Naive thymus-derived CD4-positive, alpha-beta T cell (primary cell): ENCODE measurements around the gene RNF169. TPM values are rescaled to one million over a fixed set of nuclear protein-coding genes. Genes with fewer than 3 reads are reported as not detected.

Experiments used
- ATAC-seq: fragments of 150-1000 bp; cut with Tn5 transposase; 2 replicates; pipeline ENCODE4 v1.10.0; 2021; ENCODE audit warnings: mild to moderate bottlenecking, moderate library complexity
- CTCF ChIA-PET: fragments of 350-600 bp; sonication (Branson Sonifier 250); formaldehyde crosslinking; loops from one replicate; lab custom pipeline; 2021; ENCODE audit warnings: antibody characterized with exemption; lab: Charles Lee
- POLR2A ChIA-PET: fragments of 350-600 bp; sonication (Branson Sonifier 250); formaldehyde crosslinking; loops from one replicate; lab custom pipeline; 2021; ENCODE audit warnings: antibody characterized with exemption, inconsistent platforms; lab: Charles Lee
- DNase-seq, 9 donors: peaks; one replicate each; pipeline versions ENCODE4 v3.0.0 to v3.0.0-alpha.2; 2020 to 2022; ENCODE audit warnings: mixed read lengths in 1 of 9
- H3K27ac ChIP-seq: one replicate; pipeline ENCODE4 v1.7.0; 2013; ENCODE audit warnings: mild to moderate bottlenecking, low read depth, low read length, moderate library complexity
- H3K27me3 ChIP-seq, 2 donors: one replicate each; pipeline ENCODE4 v1.7.0; 2013; ENCODE audit warnings: low read length in 2 of 2, mild to moderate bottlenecking in 2 of 2, moderate library complexity in 2 of 2; ENCODE audit not compliant: control insufficient read depth in 2 of 2, insufficient read depth in 2 of 2
- H3K36me3 ChIP-seq, 3 experiments: 1 replicate in 2 of 3; 2 replicates in 1 of 3; pipeline ENCODE4 v1.7.0; 2013; ENCODE audit warnings: low read length in 3 of 3, mild to moderate bottlenecking in 3 of 3, moderate library complexity in 1 of 3; ENCODE audit not compliant: insufficient read depth in 3 of 3, control insufficient read depth in 2 of 3
- H3K4me1 ChIP-seq, 2 donors: one replicate each; pipeline ENCODE4 v1.7.0; 2013; ENCODE audit warnings: low read length in 2 of 2, mild to moderate bottlenecking in 2 of 2, moderate library complexity in 1 of 2; ENCODE audit not compliant: control insufficient read depth in 2 of 2, insufficient read depth in 2 of 2
- H3K4me3 ChIP-seq: 2 replicates; pipeline ENCODE4 v1.7.0; 2013; ENCODE audit warnings: mild to moderate bottlenecking, low read length
- H3K9me3 ChIP-seq, 3 experiments: 1 replicate in 2 of 3; 2 replicates in 1 of 3; pipeline ENCODE4 v1.7.0; 2013; ENCODE audit warnings: low read length in 3 of 3; ENCODE audit not compliant: control insufficient read depth in 2 of 3
- H3K27ac Mint-ChIP-seq, 9 donors: one replicate each; pipeline ENCODE4 v1.8.0; 2020 to 2022; ENCODE audit warnings: mixed read lengths in 9 of 9, mild to moderate bottlenecking in 8 of 9, moderate library complexity in 5 of 9, inconsistent platforms in 2 of 9
- H3K27me3 Mint-ChIP-seq, 5 donors: one replicate each; pipeline ENCODE4 v1.8.0; 2021 to 2022; ENCODE audit warnings: mixed read lengths in 5 of 5, mild to moderate bottlenecking in 1 of 5
- H3K36me3 Mint-ChIP-seq, 5 donors: one replicate each; pipeline ENCODE4 v1.8.0; 2020 to 2022; ENCODE audit warnings: mixed read lengths in 5 of 5, mild to moderate bottlenecking in 3 of 5, inconsistent platforms in 1 of 5
- H3K4me1 Mint-ChIP-seq, 7 donors: one replicate each; pipeline ENCODE4 v1.8.0; 2020 to 2022; ENCODE audit warnings: mixed read lengths in 7 of 7, mild to moderate bottlenecking in 3 of 7, inconsistent platforms in 1 of 7
- H3K4me3 Mint-ChIP-seq, 10 donors: one replicate each; pipeline ENCODE4 v1.8.0; 2020 to 2022; ENCODE audit warnings: mild to moderate bottlenecking in 10 of 10, mixed read lengths in 10 of 10, moderate library complexity in 6 of 10, inconsistent platforms in 2 of 10
- H3K9me3 Mint-ChIP-seq, 11 donors: one replicate each; pipeline ENCODE4 v1.8.0; 2020 to 2022; ENCODE audit warnings: mixed read lengths in 11 of 11, mild to moderate bottlenecking in 4 of 11, inconsistent platforms in 1 of 11, moderate library complexity in 1 of 11
- intact Hi-C, 2 donors: fragments of 100-400 bp; cut with micrococcal nuclease; formaldehyde crosslinking; loops; one replicate each; pipeline ENCODE4 v1.15.1; 2023
- polyA plus RNA-seq, 2 donors: library from polyadenylated mRNA; unstranded; fragments of 300-500 nt; fragmentation: Illumina TruSeq; gene quantifications; one replicate each; pipeline ENCODE4 v1.2.3, GENCODE V29; 2021
- total RNA-seq, 6 experiments: library from RNA in 5 of 6; stranded (reverse) in 5 of 6; gene quantifications; 1 replicate in 5 of 6; 2 replicates in 1 of 6; pipeline ENCODE4 v1.2.3 and lab custom pipeline; 2021 to 2026

Gene RNF169
- 10 to 100 TPM; 17.9 to 25.5 (median 22.2) TPM for total RNA-seq
- polyA plus RNA-seq = 1 to 10 TPM; 1.1 to 1.6 TPM
- total RNA-seq (lab: John Stamatoyannopoulos, UW) = 115 reads per million, percentile 87 among the genes with 10 or more reads in this experiment

- ChIA-PET CTCF (no interaction called here), POLR2A (interaction anchor here (0.9 kb wide), 1 partner anchor 71 kb away, joined by 3 read pairs; no protein-coding TSS in a partner anchor)
- Mint-ChIP-seq H3K27ac (peak within 1 kb of the TSS; percentile 84 to 97 (median 91)), H3K9me3 (no peaks in the 10 kb centered on the region), H3K4me3 (peak within 1 kb of the TSS; percentile 81 to 99 (median 94)), H3K4me1 (peaks cover 25 to 48% (median 42%) of the 10 kb centered on the region in 7 donors), H3K36me3 (peaks cover 0 to 5% (median 0%) of the 10 kb centered on the region in 5 donors), H3K27me3 (no peaks in the 10 kb centered on the region)
- intact Hi-C loops = loop anchor here (1.0 to 10.0 kb wide), 13 partner anchors 9 to 1101 kb away; partner anchors contain the start of genes LIPT2 (in 2 of the 2), NEU3 (in 2 of the 2), PGM2L1 (in 2 of the 2) and POLD3 (in 2 of the 2)
- Histone ChIP-seq H3K9me3 (no peaks in the 10 kb centered on the region), H3K4me1 (peaks cover 16 to 29% of the 10 kb centered on the region in 2 donors), H3K27me3 (no peaks in the 10 kb centered on the region), H3K36me3 (peaks cover 0 to 3% (median 0%) of the 10 kb centered on the region in 3 experiments), H3K4me3 (peak within 1 kb of the TSS; percentile 73), H3K27ac (peak within 1 kb of the TSS; percentile 79)
- DNase-seq (peak; percentile 59 to 88 (median 84)), ATAC-seq (peak; percentile 100)
Observed at GRCh38 chr11:74748211-74749126, at the start of gene RNF169. TSS of gene RNF169 (plus strand) at chr11:74748849. CDS start at chr11:74748881, 32 bp downstream.

DNA sequence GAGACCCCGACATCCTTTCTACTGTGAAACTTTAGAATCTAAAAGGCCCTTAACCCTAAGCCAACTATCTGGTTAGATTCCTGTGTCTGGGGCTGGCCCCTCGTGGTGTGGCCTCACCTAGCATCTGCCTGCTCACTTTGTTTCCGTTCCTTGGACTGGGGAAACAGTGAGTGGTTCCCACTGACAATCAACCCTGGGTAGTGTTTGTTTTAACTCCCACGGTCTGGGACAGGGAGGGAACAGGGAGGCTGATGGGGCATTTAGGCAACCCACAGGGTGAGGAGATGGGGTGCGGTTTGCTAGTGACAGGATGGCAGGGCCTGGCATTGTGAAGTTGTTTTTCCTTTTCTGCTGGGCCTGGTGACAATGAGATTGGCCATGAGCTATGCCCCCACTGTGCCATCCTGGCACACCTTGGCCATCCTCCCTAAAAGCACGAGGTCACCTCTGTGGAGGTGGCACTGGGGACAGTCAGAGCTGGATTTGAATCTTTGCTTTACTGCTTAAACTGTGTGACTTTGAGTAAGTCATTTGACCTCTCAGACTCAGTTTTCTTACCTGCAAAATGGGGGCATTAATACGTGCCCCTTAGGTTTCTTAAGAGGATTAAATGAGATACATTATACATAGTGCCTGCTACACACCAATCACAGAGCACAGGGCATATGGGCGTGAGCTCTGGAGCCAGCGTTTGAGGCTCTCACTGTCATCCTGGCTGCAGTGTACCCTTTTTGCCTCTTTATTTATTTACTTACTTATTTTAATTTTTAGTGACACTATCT is 48.8 kb upstream of the RNF169 start:
- no peak overlapping the region for H3K4me3 ChIP-seq
- H3K4me1 ChIP-seq = no peaks in the 10 kb centered on the region
- H3K36me3 ChIP-seq = no peaks in the 10 kb centered on the region
- intact Hi-C loops = no loop called here
- H3K27me3 Mint-ChIP-seq = peaks cover 0 to 20% (median 5%) of the 10 kb centered on the region in 5 donors
- peaks cover 0 to 1% (median 0%) of the 10 kb centered on the region in 11 donors for H3K9me3 Mint-ChIP-seq
- POLR2A ChIA-PET = no interaction called here
- no peaks in the 10 kb centered on the region for H3K9me3 ChIP-seq
- ATAC-seq = no peak
- no peak for DNase-seq
- no peak overlapping the region for H3K27ac Mint-ChIP-seq
- H3K27me3 ChIP-seq = no peaks in the 10 kb centered on the region
- CTCF ChIA-PET = interaction anchor here (1.0 to 1.7 kb wide), 3 partner anchors 15 to 40 kb away, joined by 5 to 6 read pairs (median 5); no protein-coding TSS in a partner anchor
- peaks cover 0 to 13% (median 0%) of the 10 kb centered on the region in 7 donors for H3K4me1 Mint-ChIP-seq
- no peak overlapping the region for H3K4me3 Mint-ChIP-seq
- H3K27ac ChIP-seq = no peak overlapping the region
- H3K36me3 Mint-ChIP-seq = no peaks in the 10 kb centered on the region

DNA sequence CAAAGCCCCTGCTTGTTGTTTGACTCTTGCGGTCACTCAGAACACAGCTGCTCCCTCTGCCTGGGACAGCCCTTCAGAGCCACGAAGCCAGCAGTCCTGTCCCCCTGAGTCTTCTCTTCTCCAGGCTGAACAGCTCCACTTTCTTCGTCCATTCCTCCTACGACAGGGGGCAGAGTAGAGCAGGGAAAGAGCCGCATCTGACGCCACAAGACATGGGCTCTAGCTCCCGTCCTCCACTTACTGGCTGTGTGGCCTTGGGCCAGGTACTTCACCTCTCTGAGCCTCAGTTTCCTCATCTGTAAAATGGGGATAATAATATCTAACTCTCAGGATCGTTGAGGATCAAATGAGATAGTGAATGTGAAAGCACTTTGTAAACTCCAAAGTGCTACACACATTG is 47.3 kb upstream of the RNF169 start:
- peaks cover 0 to 14% (median 5%) of the 10 kb centered on the region in 5 donors for H3K27me3 Mint-ChIP-seq
- ChIA-PET POLR2A (interaction anchor here (0.8 kb wide), 1 partner anchor 404 kb away, joined by 3 read pairs; no protein-coding TSS in a partner anchor), CTCF (interaction anchor here (0.6 to 2.4 kb wide), 3 partner anchors 25 to 547 kb away, joined by 3 to 11 read pairs (median 6); no protein-coding TSS in a partner anchor)
- no peak overlapping the region for H3K27ac ChIP-seq
- no peaks in the 10 kb centered on the region for H3K9me3 ChIP-seq
- H3K4me1 ChIP-seq = no peaks in the 10 kb centered on the region
- H3K36me3 Mint-ChIP-seq = no peaks in the 10 kb centered on the region
- ATAC-seq (no peak), DNase-seq (no peak)
- no peak overlapping the region for H3K4me3 Mint-ChIP-seq
- no peak overlapping the region for H3K4me3 ChIP-seq
- no peaks in the 10 kb centered on the region for H3K27me3 ChIP-seq
- intact Hi-C loops = no loop called here
- H3K9me3 Mint-ChIP-seq = peaks cover 0 to 1% (median 0%) of the 10 kb centered on the region in 11 donors
- H3K4me1 Mint-ChIP-seq = peaks cover 0 to 12% (median 0%) of the 10 kb centered on the region in 7 donors
- peak overlapping the region in 1 of 9 donors; percentile 2 for H3K27ac Mint-ChIP-seq
- no peaks in the 10 kb centered on the region for H3K36me3 ChIP-seq

DNA sequence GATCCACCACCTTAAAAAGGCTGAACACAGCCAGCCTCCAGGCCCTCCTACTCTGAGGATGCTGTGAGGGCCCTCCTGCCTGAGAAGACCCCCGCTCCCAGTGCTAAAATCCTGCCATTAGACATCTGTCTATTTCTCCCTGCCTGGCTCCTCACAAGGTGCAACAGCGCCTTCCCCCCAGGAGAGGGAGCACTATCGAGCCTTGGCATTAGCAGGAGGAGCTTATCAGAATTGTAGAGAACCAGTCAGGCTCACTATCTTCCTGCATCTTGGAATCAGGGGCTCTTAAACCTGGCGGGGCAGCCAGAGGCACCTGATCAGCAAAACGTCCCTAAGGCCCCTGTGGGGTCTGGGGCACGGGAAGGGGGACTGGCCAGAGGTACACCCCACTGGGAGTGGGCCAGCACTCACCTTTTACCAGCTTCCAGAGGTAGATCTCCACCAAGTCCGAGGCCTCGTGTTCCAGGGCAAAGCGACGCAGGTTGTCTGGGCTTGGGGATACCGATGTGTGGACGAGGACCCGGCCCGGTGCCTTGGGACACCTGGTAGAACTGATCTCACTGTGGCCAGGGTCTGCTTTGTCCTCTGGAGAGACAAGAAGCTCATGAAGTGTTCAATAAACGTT is 46.2 kb upstream of the RNF169 start:
- ChIA-PET CTCF (interaction anchor here (0.5 to 2.4 kb wide), 6 partner anchors 26 to 1977 kb away, joined by 3 to 11 read pairs (median 3); no protein-coding TSS in a partner anchor), POLR2A (no interaction called here)
- peak; percentile 4 to 52 (median 41) for DNase-seq
- Mint-ChIP-seq H3K9me3 (peaks cover 0 to 1% (median 0%) of the 10 kb centered on the region in 11 donors), H3K36me3 (no peaks in the 10 kb centered on the region), H3K27ac (peak overlapping the region in 1 of 9 donors; percentile 22), H3K27me3 (peaks cover 0 to 2% (median 2%) of the 10 kb centered on the region in 5 donors), H3K4me3 (no peak overlapping the region), H3K4me1 (peaks cover 0 to 8% (median 0%) of the 10 kb centered on the region in 7 donors)
- Histone ChIP-seq H3K4me3 (no peak overlapping the region), H3K27ac (no peak overlapping the region), H3K4me1 (no peaks in the 10 kb centered on the region), H3K9me3 (no peaks in the 10 kb centered on the region), H3K27me3 (no peaks in the 10 kb centered on the region), H3K36me3 (no peaks in the 10 kb centered on the region)
- intact Hi-C loops = loop anchor here (1.0 kb wide), 3 partner anchors 24 to 546 kb away; no protein-coding TSS in a partner anchor
- peak; percentile 78 for ATAC-seq

- peaks cover 0 to 1% (median 0%) of the 10 kb centered on the region in 11 donors for H3K9me3 Mint-ChIP-seq
- no peak overlapping the region for H3K4me3 Mint-ChIP-seq
- Histone ChIP-seq H3K9me3 (no peaks in the 10 kb centered on the region), H3K36me3 (no peaks in the 10 kb centered on the region), H3K27me3 (no peaks in the 10 kb centered on the region), H3K4me3 (no peak overlapping the region), H3K27ac (no peak overlapping the region), H3K4me1 (no peaks in the 10 kb centered on the region)
- H3K36me3 Mint-ChIP-seq = no peaks in the 10 kb centered on the region
- no peak overlapping the region for H3K27ac Mint-ChIP-seq
- DNase-seq (no peak), ATAC-seq (no peak)
- H3K4me1 Mint-ChIP-seq = peaks cover 0 to 6% (median 0%) of the 10 kb centered on the region in 7 donors
- intact Hi-C loops = no loop called here
- H3K27me3 Mint-ChIP-seq = no peaks in the 10 kb centered on the region
- ChIA-PET CTCF (interaction anchor here (0.6 to 0.9 kb wide), 2 partner anchors 25 to 1978 kb away, joined by 3 read pairs; no protein-coding TSS in a partner anchor), POLR2A (no interaction called here)
Observed at GRCh38 chr11:74703211-74703610, 45.4 kb upstream of the RNF169 start.
